ENCODE data around the gene VPREB1. TPM values are rescaled to one million over a fixed set of nuclear protein-coding genes. Genes with fewer than 3 reads are reported as not detected.

The VPREB1 gene, protein sequence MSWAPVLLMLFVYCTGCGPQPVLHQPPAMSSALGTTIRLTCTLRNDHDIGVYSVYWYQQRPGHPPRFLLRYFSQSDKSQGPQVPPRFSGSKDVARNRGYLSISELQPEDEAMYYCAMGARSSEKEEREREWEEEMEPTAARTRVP
- 1.4 TPM for polyA plus RNA-seq

DNA sequence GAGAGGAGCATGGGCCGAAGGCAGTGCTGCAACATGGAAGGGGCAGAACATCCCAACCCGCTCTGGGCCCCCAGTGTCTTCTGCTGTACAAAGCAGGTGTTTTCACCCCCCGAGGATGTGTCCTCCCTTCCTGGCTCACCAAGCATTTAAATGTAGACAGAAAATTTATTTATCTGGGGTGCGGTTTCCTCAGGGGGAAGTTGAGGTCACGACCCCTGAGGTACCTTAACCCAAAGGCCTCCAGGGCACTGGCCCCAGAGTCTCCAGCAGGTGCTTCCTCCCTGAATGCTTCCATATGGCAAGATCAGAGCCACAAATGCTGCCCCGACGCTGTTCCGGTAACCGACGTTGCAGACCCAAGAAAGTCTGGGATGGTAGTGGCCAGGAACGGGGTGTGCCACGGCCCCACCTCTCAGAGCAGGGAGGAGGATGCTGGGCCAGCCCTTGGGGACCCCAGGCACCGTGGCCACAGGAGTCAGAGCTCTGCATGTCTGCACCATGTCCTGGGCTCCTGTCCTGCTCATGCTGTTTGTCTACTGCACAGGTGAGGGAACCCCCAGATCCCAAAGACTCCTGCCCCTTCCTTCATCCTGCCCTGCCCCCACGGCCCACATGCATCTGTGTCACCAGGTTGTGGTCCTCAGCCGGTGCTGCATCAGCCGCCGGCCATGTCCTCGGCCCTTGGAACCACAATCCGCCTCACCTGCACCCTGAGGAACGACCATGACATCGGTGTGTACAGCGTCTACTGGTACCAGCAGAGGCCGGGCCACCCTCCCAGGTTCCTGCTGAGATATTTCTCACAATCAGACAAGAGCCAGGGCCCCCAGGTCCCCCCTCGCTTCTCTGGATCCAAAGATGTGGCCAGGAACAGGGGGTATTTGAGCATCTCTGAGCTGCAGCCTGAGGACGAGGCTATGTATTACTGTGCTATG is at the start of gene VPREB1:
Gene VPREB1, plus strand, starts transcription at position 471 of the 935 bp plus-strand sequence. Its CDS starts 28 bp downstream, at position 499.
- peaks cover 35 to 45% (median 40%) of the 10 kb centered on the region in 3 donors for H3K4me1 Mint-ChIP-seq
- peak within 1 kb of the TSS in 1 of 3 donors; percentile 80 for H3K27ac Mint-ChIP-seq

DNA sequence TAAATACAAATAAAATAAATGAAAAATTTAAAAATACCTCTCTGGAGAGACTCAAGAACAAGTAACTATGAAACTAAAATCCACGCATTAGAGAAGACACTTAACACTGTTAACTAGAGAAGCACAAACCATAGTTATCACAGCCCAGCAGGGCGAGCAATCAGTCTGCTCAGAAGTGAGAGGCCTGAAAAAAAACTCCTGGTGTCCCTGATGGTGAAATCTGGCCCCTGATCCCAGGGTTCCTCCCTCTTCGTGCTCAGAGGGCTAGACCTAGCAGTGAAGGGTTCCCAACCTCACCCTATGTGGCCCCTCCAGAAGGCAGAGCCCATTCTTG is 49.7 kb upstream of the VPREB1 start:
- Mint-ChIP-seq H3K27me3 (no peaks in the 10 kb centered on the region), H3K4me1 (peaks cover 28 to 32% (median 28%) of the 10 kb centered on the region in 3 donors), H3K27ac (peak overlapping the region in 1 of 3 donors; percentile 64), H3K9me3 (peaks cover 0 to 2% (median 0%) of the 10 kb centered on the region in 3 donors), H3K4me3 (peak overlapping the region in 1 of 4 donors; percentile 50), H3K36me3 (peaks cover 2% of the 10 kb centered on the region)

More for the DNA sequence above, at the start of gene VPREB1:
- peak within 1 kb of the TSS in 3 of 4 donors; percentile 61 to 88 (median 81) for H3K4me3 Mint-ChIP-seq
- peaks cover 2% of the 10 kb centered on the region for H3K36me3 Mint-ChIP-seq
- H3K27me3 Mint-ChIP-seq: peaks cover 4% of the 10 kb centered on the region
- H3K9me3 Mint-ChIP-seq: no peaks in the 10 kb centered on the region

DNA sequence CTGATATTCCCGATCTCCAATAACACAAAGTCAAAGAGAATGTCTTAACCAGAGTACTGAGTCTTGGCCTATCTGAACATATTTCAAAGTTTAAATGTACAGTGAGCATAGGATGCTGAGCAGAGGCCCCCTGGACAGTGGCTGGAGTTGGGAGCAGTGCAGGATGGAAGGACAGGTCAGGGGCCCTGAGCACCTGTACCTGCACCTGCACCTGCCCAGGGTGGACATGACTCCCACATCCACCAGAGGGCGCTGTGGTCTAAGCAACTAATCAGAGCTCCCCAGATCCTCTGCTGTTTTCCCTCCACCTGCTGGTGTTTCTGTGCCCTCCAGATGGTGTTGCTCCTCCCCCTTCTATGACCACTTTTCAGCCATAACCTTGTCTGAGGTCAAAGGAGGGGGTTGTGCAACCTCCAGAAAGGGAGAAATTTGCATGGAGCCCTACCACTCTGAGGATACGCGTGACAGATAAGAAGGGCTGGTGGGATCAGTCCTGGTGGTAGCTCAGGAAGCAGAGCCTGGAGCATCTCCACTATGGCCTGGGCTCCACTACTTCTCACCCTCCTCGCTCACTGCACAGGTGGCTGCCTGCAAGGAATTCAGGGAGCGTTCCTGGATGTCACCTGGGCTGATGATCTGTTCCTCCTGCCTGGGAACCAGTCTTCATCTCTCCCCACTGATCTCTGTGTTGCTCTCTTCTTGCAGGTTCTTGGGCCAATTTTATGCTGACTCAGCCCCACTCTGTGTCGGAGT is 49.1 kb upstream of the VPREB1 start:
- Mint-ChIP-seq H3K36me3 (peaks cover 2% of the 10 kb centered on the region), H3K4me1 (peaks cover 28 to 33% (median 28%) of the 10 kb centered on the region in 3 donors), H3K9me3 (peaks cover 0 to under 1% (median 0%) of the 10 kb centered on the region in 3 donors), H3K27ac (peak overlapping the region; percentile 32 to 95 (median 64)), H3K27me3 (no peaks in the 10 kb centered on the region), H3K4me3 (peak overlapping the region; percentile 50 to 93 (median 86))

DNA sequence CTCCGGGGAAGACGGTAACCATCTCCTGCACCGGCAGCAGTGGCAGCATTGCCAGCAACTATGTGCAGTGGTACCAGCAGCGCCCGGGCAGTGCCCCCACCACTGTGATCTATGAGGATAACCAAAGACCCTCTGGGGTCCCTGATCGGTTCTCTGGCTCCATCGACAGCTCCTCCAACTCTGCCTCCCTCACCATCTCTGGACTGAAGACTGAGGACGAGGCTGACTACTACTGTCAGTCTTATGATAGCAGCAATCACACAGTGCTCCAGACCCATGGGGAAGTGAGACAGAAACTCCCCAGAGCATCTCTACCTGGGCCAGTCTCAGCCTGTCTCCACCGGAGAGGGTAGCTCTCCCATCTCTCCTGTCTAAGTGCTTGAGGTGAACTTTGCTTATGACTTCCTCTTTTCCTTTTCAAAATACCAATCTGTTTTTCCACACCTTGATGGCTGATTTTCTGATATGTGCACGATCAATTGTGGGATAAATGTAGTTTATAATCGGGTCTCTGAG is 48.5 kb upstream of the VPREB1 start:
- Mint-ChIP-seq H3K27ac (peak overlapping the region; percentile 32 to 95 (median 64)), H3K27me3 (no peaks in the 10 kb centered on the region), H3K4me1 (peaks cover 31 to 38% (median 32%) of the 10 kb centered on the region in 3 donors), H3K9me3 (no peaks in the 10 kb centered on the region), H3K36me3 (peaks cover 2% of the 10 kb centered on the region), H3K4me3 (peak overlapping the region; percentile 50 to 93 (median 86))

DNA sequence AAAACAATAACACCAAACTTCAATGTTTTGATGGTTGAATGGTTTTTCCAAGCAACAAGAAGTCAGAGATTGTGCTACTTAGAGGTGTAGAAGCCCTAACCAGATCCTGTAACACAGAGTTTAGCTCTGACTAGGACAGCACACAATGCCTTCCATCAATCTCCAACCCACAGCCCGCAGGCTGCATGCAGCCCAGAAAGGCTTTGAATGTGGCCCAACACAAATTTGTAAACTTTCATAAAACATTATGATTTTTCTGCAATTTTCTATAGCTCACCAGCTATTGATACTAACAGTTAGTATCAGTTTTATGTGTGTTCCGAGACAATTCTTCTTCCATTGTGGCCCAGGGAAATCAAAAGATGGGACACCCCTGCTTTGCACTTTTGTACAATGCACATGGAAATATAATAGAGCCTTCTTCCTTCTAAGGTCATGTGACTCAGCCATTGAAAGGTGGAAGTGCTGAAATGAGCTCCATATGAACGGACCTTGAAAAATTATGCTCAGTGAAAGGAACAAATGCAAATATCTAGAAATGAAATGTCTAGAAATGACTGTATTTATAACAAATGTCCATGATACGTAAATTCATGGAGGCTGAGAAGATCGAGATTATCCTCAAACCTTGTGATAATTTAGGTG is 47.6 kb upstream of the VPREB1 start:
- Mint-ChIP-seq H3K36me3 (peaks cover 2% of the 10 kb centered on the region), H3K27ac (no peak overlapping the region), H3K4me1 (peaks cover 38 to 46% (median 40%) of the 10 kb centered on the region in 3 donors), H3K9me3 (no peaks in the 10 kb centered on the region), H3K4me3 (peak overlapping the region in 2 of 4 donors; percentile 34 to 81), H3K27me3 (no peaks in the 10 kb centered on the region)

DNA sequence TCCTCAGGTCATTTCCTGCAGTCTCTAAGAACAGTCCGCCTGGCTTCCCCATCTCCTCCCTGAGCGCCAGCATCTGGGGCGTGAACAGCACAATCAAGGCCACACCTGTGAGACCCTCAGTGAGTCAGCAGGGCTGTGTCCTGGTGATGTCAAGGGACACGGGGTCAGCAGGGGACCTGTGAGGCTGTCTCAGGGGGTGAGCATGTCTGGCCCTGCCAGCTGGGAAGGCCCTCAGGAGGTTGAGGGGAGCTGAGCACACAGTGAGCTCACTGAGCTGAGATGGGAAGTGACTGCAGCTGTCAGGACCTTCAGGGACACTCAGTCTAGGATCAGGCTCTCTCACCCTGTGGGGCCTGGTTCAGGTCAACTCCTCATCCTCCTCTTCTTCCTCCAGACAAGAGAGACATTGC is 46.6 kb upstream of the VPREB1 start:
- H3K27ac Mint-ChIP-seq: no peak overlapping the region
- H3K4me3 Mint-ChIP-seq: peak overlapping the region in 1 of 4 donors; percentile 65
- no peaks in the 10 kb centered on the region for H3K27me3 Mint-ChIP-seq
- H3K36me3 Mint-ChIP-seq: peaks cover 2% of the 10 kb centered on the region
- no peaks in the 10 kb centered on the region for H3K9me3 Mint-ChIP-seq
- H3K4me1 Mint-ChIP-seq: peaks cover 41 to 51% (median 43%) of the 10 kb centered on the region in 3 donors

DNA sequence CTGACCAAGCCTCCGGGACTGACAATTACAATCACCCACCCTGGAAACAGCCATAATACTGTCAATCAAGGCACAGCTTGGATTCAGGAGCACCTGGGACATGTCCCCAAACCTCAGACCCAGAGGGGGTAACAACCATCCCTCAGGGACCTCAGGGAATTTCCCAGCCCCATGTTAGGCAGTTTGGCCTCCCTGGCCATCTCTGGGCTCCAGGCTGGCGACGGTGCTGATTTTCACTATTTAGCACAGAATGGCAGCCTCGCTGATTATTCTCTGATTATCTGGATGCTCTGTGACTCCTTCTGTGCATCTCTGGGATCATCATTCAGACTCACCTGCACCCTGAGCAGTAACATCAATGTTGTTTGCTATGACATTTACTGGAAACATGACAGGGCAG is 45.8 kb upstream of the VPREB1 start:
- no peaks in the 10 kb centered on the region for H3K9me3 Mint-ChIP-seq

DNA sequence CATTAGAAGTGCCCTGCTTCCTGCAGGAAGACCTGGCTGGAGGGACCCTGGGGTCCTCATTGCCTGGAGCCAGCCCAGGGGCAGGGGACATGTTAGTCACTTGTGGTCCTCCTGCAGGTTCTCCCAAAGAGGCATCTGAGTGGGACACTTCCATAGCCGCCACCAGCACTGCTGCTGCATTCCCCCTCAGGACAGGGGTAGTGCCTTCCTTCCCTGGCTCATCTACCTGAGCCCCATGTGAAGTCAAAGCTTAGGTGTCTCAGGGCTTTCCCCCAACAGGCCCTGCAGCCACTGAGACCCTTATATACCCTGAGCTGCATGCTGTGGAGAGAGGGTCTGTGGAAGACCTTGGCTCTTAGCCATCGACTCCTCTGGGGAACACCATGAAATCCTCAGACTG is 45.0 kb upstream of the VPREB1 start:
- Mint-ChIP-seq H3K9me3 (no peaks in the 10 kb centered on the region), H3K27me3 (no peaks in the 10 kb centered on the region), H3K36me3 (peaks cover 2% of the 10 kb centered on the region), H3K4me1 (peaks cover 41 to 51% (median 43%) of the 10 kb centered on the region in 3 donors), H3K4me3 (no peak overlapping the region), H3K27ac (no peak overlapping the region)

More for the DNA sequence above, 45.8 kb upstream of the VPREB1 start:
- Mint-ChIP-seq H3K36me3 (peaks cover 2% of the 10 kb centered on the region), H3K27me3 (no peaks in the 10 kb centered on the region), H3K4me1 (peaks cover 41 to 51% (median 43%) of the 10 kb centered on the region in 3 donors), H3K4me3 (no peak overlapping the region), H3K27ac (peak overlapping the region in 1 of 3 donors; percentile 30)

DNA sequence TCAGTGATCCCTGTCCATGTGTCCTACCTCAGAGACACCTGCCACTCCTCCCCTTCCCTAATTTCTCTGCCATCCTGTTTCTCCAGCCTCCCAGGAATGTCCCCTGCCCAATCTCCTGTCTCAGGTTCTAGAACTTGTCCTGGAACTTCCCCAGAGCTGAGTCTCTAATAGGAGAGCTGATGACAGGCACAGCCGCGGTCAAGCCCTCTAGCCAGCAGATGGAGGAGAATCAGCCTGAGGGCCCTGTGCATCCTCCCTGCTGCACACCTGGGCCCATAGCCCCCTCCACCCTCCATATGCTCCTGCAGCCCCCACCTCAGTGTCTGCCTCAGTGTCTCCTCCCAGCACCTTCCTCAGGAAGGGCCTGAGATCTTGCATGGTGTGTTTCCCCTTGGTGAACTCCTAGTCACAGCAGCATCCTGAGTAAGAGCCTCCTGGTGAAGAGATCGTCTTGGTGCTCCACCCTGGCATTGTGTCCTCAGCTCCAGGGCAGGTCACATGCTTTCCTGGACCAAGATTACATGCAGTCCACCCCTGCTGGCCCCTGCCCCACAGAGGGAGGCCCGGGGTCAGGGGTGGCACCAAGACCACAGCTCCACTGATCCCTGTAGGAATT is 43.9 kb upstream of the VPREB1 start:
- peak overlapping the region; percentile 15 to 65 (median 42) for H3K4me3 Mint-ChIP-seq
- H3K27me3 Mint-ChIP-seq: no peaks in the 10 kb centered on the region
- H3K36me3 Mint-ChIP-seq: peaks cover 2% of the 10 kb centered on the region
- peaks cover 35 to 46% (median 40%) of the 10 kb centered on the region in 3 donors for H3K4me1 Mint-ChIP-seq
- peak overlapping the region in 2 of 3 donors; percentile 31 to 43 for H3K27ac Mint-ChIP-seq
- H3K9me3 Mint-ChIP-seq: no peaks in the 10 kb centered on the region

DNA sequence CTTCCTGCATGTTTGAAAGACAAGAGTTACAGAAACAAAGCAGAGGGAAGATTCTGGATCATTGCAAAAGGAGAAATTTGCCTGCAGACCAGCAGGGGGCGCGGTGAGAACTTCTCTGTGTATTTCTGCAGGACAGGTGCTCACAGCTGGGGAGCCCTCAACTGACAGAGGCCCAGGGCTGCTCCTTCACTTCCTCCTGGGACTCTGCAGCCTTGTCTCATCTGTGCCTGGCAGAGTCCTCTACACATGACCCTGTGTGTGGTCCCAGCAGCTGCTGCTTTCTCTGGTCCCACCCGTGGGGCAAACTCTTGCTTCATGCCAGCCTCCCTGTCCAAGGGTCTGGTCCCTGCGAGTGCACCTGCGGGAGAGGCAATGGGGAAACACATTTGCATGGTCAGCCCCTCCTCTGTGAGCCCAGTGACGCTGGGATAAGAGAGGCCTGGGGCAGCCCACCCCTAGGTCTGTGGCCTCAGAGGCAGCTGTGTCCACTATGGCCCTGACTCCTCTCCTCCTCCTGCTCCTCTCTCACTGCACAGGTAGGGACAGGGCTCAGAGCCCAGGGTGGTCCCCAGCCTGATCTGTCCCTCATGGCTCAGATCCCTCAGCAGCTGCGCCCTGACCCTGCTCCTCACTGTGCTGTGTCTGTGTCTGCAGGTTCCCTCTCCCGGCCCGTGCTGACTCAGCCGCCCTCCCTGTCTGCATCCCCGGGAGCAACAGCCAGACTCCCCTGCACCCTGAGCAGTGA is 43.2 kb upstream of the VPREB1 start:
- Mint-ChIP-seq H3K27me3 (no peaks in the 10 kb centered on the region), H3K27ac (peak overlapping the region; percentile 43 to 81 (median 67)), H3K4me1 (peaks cover 32 to 41% (median 35%) of the 10 kb centered on the region in 3 donors), H3K4me3 (peak overlapping the region in 3 of 4 donors; percentile 15 to 79 (median 63)), H3K9me3 (no peaks in the 10 kb centered on the region), H3K36me3 (peaks cover 2% of the 10 kb centered on the region)

DNA sequence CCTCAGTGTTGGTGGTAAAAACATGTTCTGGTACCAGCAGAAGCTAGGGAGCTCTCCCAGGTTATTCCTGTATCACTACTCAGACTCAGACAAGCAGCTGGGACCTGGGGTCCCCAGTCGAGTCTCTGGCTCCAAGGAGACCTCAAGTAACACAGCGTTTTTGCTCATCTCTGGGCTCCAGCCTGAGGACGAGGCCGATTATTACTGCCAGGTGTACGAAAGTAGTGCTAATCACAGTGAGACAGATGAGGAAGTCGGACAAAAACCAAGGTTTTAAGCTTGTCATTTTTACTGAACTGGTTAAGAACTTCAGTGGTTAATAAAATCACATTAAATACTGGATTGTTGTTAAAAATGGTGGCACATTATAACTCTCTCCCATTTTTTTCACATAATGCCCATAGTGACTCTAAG is 42.6 kb upstream of the VPREB1 start:
- no peaks in the 10 kb centered on the region for H3K27me3 Mint-ChIP-seq
- H3K27ac Mint-ChIP-seq: peak overlapping the region in 2 of 3 donors; percentile 67 to 81
- H3K36me3 Mint-ChIP-seq: peaks cover 2% of the 10 kb centered on the region
- no peaks in the 10 kb centered on the region for H3K9me3 Mint-ChIP-seq
- peak overlapping the region in 2 of 4 donors; percentile 13 to 79 for H3K4me3 Mint-ChIP-seq
- H3K4me1 Mint-ChIP-seq: peaks cover 29 to 37% (median 32%) of the 10 kb centered on the region in 3 donors

DNA sequence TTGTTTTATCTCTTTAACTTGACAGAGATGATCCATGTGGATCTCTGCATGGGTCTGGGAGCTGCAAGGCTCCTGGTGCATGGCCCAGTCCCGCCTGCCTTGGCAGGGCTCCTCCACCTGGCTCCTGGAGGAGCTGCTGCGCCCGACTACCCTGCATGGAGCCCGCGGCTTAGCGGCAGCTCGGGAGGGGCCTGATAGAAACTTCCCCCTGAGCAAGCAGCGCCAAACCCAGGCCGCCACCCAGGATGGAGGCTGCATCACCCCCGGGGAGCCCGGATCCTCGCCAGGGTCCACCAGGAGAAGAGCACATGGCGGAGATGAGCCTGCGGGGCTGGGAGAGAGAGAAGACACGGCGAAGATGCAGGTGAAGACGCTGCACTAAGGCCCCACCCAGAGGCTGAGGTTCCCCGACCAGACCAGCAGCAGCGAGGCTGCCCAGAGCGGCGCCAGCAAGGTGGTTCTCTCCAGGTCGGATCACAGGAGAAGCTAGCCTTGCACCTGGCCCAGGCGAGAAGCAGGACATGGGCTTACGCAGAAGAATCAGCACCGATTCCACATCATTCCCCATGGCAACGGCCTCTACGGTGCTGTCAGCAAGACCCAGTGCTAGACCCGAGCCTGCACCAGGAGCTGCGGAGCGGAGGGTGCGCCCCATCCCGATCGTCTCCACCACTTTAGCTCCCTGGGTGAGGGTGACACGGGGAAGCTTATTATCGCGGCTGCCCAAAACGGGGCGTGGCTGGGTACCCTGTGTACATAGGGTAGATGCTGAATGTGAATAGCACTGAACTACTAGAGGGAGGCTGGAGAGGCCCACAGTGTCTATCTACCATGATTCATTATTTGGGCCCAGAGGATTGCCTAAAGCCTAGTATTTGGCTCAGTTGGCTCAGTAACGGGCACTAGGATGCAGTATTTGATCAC is 41.3 kb upstream of the VPREB1 start:
- Mint-ChIP-seq H3K27me3 (no peaks in the 10 kb centered on the region), H3K27ac (no peak overlapping the region), H3K4me3 (peak overlapping the region in 1 of 4 donors; percentile 39), H3K4me1 (peaks cover 31 to 35% (median 33%) of the 10 kb centered on the region in 3 donors), H3K9me3 (no peaks in the 10 kb centered on the region), H3K36me3 (no peaks in the 10 kb centered on the region)
